H9 (cell line): ENCODE results near the gene APBA2. TPM values are rescaled to one million over a fixed set of nuclear protein-coding genes. Genes with fewer than 3 reads are reported as not detected.

Source experiments
- DNase-seq: peaks from one replicate; pipeline ENCODE4 v3.0.0-alpha.2; 2017
- H2AFZ ChIP-seq: one replicate; pipeline ENCODE4 v1.6.1; 2013; ENCODE audit warnings: mild to moderate bottlenecking, low read length, control low read depth, moderate library complexity
- H2AK5ac ChIP-seq: 2 replicates; pipeline ENCODE4 v1.6.1; 2013; ENCODE audit warnings: low read length, control low read depth, mixed read lengths; ENCODE audit not compliant: insufficient read length
- H2BK120ac ChIP-seq: one replicate; pipeline ENCODE4 v1.6.1; 2013; ENCODE audit warnings: low read depth, mild to moderate bottlenecking, low read length, control low read depth, inconsistent platforms; ENCODE audit not compliant: poor library complexity, severe bottlenecking
- H2BK12ac ChIP-seq: 2 replicates; pipeline ENCODE4 v1.6.1; 2013; ENCODE audit warnings: low read length, control low read depth, mixed read lengths, low read depth; ENCODE audit not compliant: insufficient read length
- H2BK15ac ChIP-seq: 2 replicates; pipeline ENCODE4 v1.6.1; 2013; ENCODE audit warnings: low read depth, low read length, control low read depth
- H2BK20ac ChIP-seq: one replicate; pipeline ENCODE4 v1.6.1; 2013; ENCODE audit warnings: low read depth, mild to moderate bottlenecking, low read length, control low read depth, inconsistent platforms; ENCODE audit not compliant: poor library complexity, severe bottlenecking
- H2BK5ac ChIP-seq: 2 replicates; pipeline ENCODE4 v1.6.1; 2013; ENCODE audit warnings: low read length, control low read depth, mixed read lengths; ENCODE audit not compliant: insufficient read length
- H3K14ac ChIP-seq: 2 replicates; pipeline ENCODE4 v1.6.1; 2013; ENCODE audit warnings: low read length, control low read depth; ENCODE audit not compliant: insufficient read depth
- H3K18ac ChIP-seq: 2 replicates; pipeline ENCODE4 v1.6.1; 2013; ENCODE audit warnings: low read depth, mild to moderate bottlenecking, mixed read lengths, low read length, control low read depth; ENCODE audit not compliant: insufficient read length
- H3K23ac ChIP-seq: 2 replicates; pipeline ENCODE4 v1.6.1; 2013; ENCODE audit warnings: low read length, control low read depth, mixed read lengths, low read depth; ENCODE audit not compliant: insufficient read length
- H3K23me2 ChIP-seq: 2 replicates; pipeline ENCODE4 v1.6.1; 2013; ENCODE audit warnings: low read depth, mild to moderate bottlenecking, mixed read lengths, low read length, control low read depth; ENCODE audit not compliant: insufficient read length, poor library complexity, severe bottlenecking
- H3K27ac ChIP-seq: 2 replicates; pipeline ENCODE4 v1.5.1; 2013; ENCODE audit warnings: low read length, control low read depth, mixed read lengths, low read depth; ENCODE audit not compliant: insufficient read length
- H3K27me3 ChIP-seq: 2 replicates; pipeline ENCODE4 v1.6.1; 2013; ENCODE audit warnings: low read length, control low read depth, inconsistent platforms; ENCODE audit not compliant: insufficient read depth
- H3K4ac ChIP-seq: 2 replicates; pipeline ENCODE4 v1.6.1; 2013; ENCODE audit warnings: low read depth, mild to moderate bottlenecking, control low read depth, inconsistent platforms, low read length, moderate library complexity
- H3K4me1 ChIP-seq: 2 replicates; pipeline ENCODE4 v1.6.1; 2013; ENCODE audit warnings: low read length, control low read depth, inconsistent platforms; ENCODE audit not compliant: insufficient read depth
- H3K4me2 ChIP-seq: 2 replicates; pipeline ENCODE4 v1.6.1; 2013; ENCODE audit warnings: low read length, control low read depth, mixed read lengths; ENCODE audit not compliant: insufficient read length, insufficient read depth
- H3K56ac ChIP-seq: 2 replicates; pipeline ENCODE4 v1.6.1; 2013; ENCODE audit warnings: low read depth, mild to moderate bottlenecking, mixed read lengths, low read length, control low read depth; ENCODE audit not compliant: insufficient read length
- H3K79me1 ChIP-seq: 2 replicates; pipeline ENCODE4 v1.6.1; 2013; ENCODE audit warnings: low read depth, mild to moderate bottlenecking, moderate library complexity, low read length, control low read depth, inconsistent platforms; ENCODE audit not compliant: insufficient read depth, poor library complexity, severe bottlenecking
- H3K79me2 ChIP-seq: 2 replicates; pipeline ENCODE4 v1.6.1; 2013; ENCODE audit warnings: low read length, control low read depth, inconsistent platforms; ENCODE audit not compliant: insufficient read depth
- H3K9ac ChIP-seq: 2 replicates; pipeline ENCODE4 v1.6.1; 2013; ENCODE audit warnings: low read length, control low read depth, mixed read lengths; ENCODE audit not compliant: insufficient read length; ENCODE audit errors: extremely low read depth
- H3K9me3 ChIP-seq: one replicate; pipeline ENCODE4 v1.6.1; 2013; ENCODE audit warnings: low read depth, low read length, inconsistent platforms; ENCODE audit not compliant: control insufficient read depth
- H3T11ph ChIP-seq: one replicate; pipeline ENCODE4 v1.6.1; 2013; ENCODE audit warnings: mild to moderate bottlenecking, low read length, control low read depth, inconsistent platforms
- H4K20me1 ChIP-seq: one replicate; pipeline ENCODE4 v1.6.1; 2013; ENCODE audit not compliant: control insufficient read depth, insufficient read length, insufficient read depth
- H4K5ac ChIP-seq: 2 replicates; pipeline ENCODE4 v1.6.1; 2013; ENCODE audit warnings: low read depth, mild to moderate bottlenecking, mixed read lengths, low read length, control low read depth; ENCODE audit not compliant: insufficient read length
- H4K8ac ChIP-seq: replicated peaks from 2 replicates; pipeline ENCODE4 v1.6.1; 2013; ENCODE audit warnings: low read length, control low read depth, mixed read lengths, low read depth; ENCODE audit not compliant: insufficient read length
- H4K91ac ChIP-seq: 2 replicates; pipeline ENCODE4 v1.6.1; 2013; ENCODE audit warnings: low read depth, mild to moderate bottlenecking, moderate library complexity, mixed read lengths, low read length, control low read depth; ENCODE audit not compliant: insufficient read length
- H3K27ac Mint-ChIP-seq, 3 experiments: 2 replicates in 2 of 3; 3 replicates in 1 of 3; pipeline ENCODE4 v1.8.0; 2020 to 2021; ENCODE audit warnings: mixed read lengths in 3 of 3, mild to moderate bottlenecking in 1 of 3, moderate library complexity in 1 of 3
- H3K27me3 Mint-ChIP-seq: 2 replicates; pipeline ENCODE4 v1.8.0; 2021; ENCODE audit warnings: low read depth, mild to moderate bottlenecking, moderate library complexity, mixed read lengths
- H3K36me3 Mint-ChIP-seq, 3 experiments: 2 replicates in 2 of 3; 3 replicates in 1 of 3; pipeline ENCODE4 v1.8.0; 2020 to 2021; ENCODE audit warnings: low read depth in 3 of 3, mixed read lengths in 3 of 3; ENCODE audit not compliant: insufficient read depth in 1 of 3
- H3K4me1 Mint-ChIP-seq, 2 experiments: 2 replicates each; pipeline ENCODE4 v1.8.0; 2020; ENCODE audit warnings: mixed read lengths in 2 of 2
- H3K4me3 Mint-ChIP-seq, 2 experiments: 2 replicates in 1 of 2; 3 replicates in 1 of 2; pipeline ENCODE4 v1.8.0; 2020 to 2021; ENCODE audit warnings: mild to moderate bottlenecking in 2 of 2, mixed read lengths in 2 of 2, moderate library complexity in 1 of 2
- H3K9me3 Mint-ChIP-seq, 2 experiments: 2 replicates in 1 of 2; 3 replicates in 1 of 2; pipeline ENCODE4 v1.8.0; 2020; ENCODE audit warnings: mild to moderate bottlenecking in 2 of 2, mixed read lengths in 2 of 2, moderate library complexity in 1 of 2
- WGBS: extraction: QIAGEN DNeasy Blood & Tissue Kit; methylation state at CpG from one replicate; pipeline ENCODE4 v1.1.7; 2013; ENCODE audit warnings: missing lambda C conversion rate, low lambda C conversion rate, mixed read lengths; ENCODE audit not compliant: insufficient read length; ENCODE audit errors: extremely low coverage; 5-methylcytosine and 5-hydroxymethylcytosine counted together
- total RNA-seq: library from RNA; stranded (reverse); gene quantifications from 2 replicates; pipeline ENCODE4 v1.2.1, GENCODE V29; 2021
- TF ChIP-seq, protein P1 (sequence below): fragments of 200-600 bp; sonication (generic); conservative IDR thresholded peaks from 3 replicates; pipeline ENCODE4 v1.8.0; 2021; ENCODE audit warnings: antibody characterized with exemption, mild to moderate bottlenecking

Gene APBA2
- total RNA-seq, 1 experiment from 2014 or later = 14.3 TPM

DNA sequence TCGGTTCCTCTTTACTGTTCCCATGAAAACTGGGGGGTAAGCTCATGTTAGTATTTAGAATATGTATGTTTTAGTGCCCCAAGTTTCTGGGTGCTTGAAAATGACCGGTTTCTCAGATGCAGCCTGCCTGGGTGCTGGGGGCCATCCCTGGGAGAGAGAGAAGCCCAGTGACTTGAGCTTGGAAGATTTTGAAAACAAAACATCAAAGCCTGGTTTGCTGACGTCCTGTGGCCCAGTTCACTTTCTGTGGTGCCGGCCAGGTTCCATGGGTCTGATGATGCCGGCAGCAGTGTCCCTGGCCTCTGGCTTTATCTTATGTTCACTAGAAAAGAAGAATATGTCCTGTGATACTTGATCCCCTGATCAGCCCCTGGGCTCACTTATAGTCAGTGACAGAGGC is 17.1 kb downstream of the APBA2 start:
- Histone ChIP-seq H3K79me1 (no peaks in the 10 kb centered on the region), H4K5ac (no peak overlapping the region), H4K91ac (no peak overlapping the region), H4K20me1 (peaks cover 2% of the 10 kb centered on the region), H4K8ac (no peak overlapping the region), H3K18ac (no peak overlapping the region), H3K27me3 (no peaks in the 10 kb centered on the region), H3K23ac (no peak overlapping the region), H2BK12ac (no peak overlapping the region), H2BK15ac (no peak overlapping the region), H3K27ac (no peak overlapping the region), H3K14ac (no peak overlapping the region), H2AK5ac (no peak overlapping the region), H3K4me2 (no peak overlapping the region), H3K79me2 (no peaks in the 10 kb centered on the region), H3K9me3 (no peaks in the 10 kb centered on the region), H2BK20ac (no peak overlapping the region), H2BK120ac (no peak overlapping the region), H3K4me1 (no peaks in the 10 kb centered on the region), H3K56ac (no peak overlapping the region), H3K9ac (no peak overlapping the region), H2BK5ac (no peak overlapping the region), H3T11ph (no peak overlapping the region), H2AFZ (no peak overlapping the region), H3K4ac (no peak overlapping the region), H3K23me2 (no peaks in the 10 kb centered on the region)
- no peak overlapping the region for H3K4me3 Mint-ChIP-seq
- peaks cover under 1 to 5% (median 2%) of the 10 kb centered on the region in 3 experiments; a peak in 5 of 7 replicates for H3K36me3 Mint-ChIP-seq
- no peak overlapping the region for H3K27ac Mint-ChIP-seq
- peaks cover 0 to 3% of the 10 kb centered on the region in 2 experiments; a peak in 1 of 5 replicates for H3K9me3 Mint-ChIP-seq
- no peak for DNase-seq
- TF ChIP-seq, protein P1, sequence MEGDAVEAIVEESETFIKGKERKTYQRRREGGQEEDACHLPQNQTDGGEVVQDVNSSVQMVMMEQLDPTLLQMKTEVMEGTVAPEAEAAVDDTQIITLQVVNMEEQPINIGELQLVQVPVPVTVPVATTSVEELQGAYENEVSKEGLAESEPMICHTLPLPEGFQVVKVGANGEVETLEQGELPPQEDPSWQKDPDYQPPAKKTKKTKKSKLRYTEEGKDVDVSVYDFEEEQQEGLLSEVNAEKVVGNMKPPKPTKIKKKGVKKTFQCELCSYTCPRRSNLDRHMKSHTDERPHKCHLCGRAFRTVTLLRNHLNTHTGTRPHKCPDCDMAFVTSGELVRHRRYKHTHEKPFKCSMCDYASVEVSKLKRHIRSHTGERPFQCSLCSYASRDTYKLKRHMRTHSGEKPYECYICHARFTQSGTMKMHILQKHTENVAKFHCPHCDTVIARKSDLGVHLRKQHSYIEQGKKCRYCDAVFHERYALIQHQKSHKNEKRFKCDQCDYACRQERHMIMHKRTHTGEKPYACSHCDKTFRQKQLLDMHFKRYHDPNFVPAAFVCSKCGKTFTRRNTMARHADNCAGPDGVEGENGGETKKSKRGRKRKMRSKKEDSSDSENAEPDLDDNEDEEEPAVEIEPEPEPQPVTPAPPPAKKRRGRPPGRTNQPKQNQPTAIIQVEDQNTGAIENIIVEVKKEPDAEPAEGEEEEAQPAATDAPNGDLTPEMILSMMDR = no peak
- peaks cover 6 to 8% of the 10 kb centered on the region in 2 experiments; a peak in 3 of 4 replicates for H3K4me1 Mint-ChIP-seq
- no peaks in the 10 kb centered on the region; the same call in 1 of the 2 replicates for H3K27me3 Mint-ChIP-seq
- WGBS = no CpG with 5 or more reads among the region's 5 CpGs
